HepG2 (cell line): ENCODE measurements around the gene FKBP8. TPM values are rescaled to one million over a fixed set of nuclear protein-coding genes. Genes with fewer than 3 reads are reported as not detected.

Experiments
- ATM ChIP-seq: fragments of 450-650 bp; IDR thresholded peaks from 2 replicates; pipeline ENCODE4 v1.7.1; 2017; ENCODE audit warnings: mild to moderate bottlenecking, borderline replicate concordance
- CREB1 ChIP-seq, 2 experiments: fragments of 450-650 bp in 1 of 2; IDR thresholded peaks; 2 replicates each; pipeline ENCODE4 v1.6.1; 2016 to 2017; ENCODE audit warnings: control low read depth in 1 of 2, mild to moderate bottlenecking in 1 of 2, missing compliant biosample characterization in 1 of 2, missing genetic modification characterization in 1 of 2
- JUNB ChIP-seq: sonication (generic); formaldehyde crosslinking; IDR thresholded peaks from 2 replicates; pipeline ENCODE4 v1.8.0; 2022; ENCODE audit warnings: missing genetic modification reagents, mild to moderate bottlenecking, borderline replicate concordance
- KDM1A ChIP-seq: IDR thresholded peaks from 2 replicates; pipeline ENCODE4 v1.6.1; 2016; ENCODE audit warnings: missing compliant biosample characterization
- KIAA2018 ChIP-seq: sonication (generic); formaldehyde crosslinking; IDR thresholded peaks from 2 replicates; pipeline ENCODE4 v1.5.0; 2020; ENCODE audit warnings: mild to moderate bottlenecking, missing genetic modification reagents, borderline replicate concordance
- NFIB ChIP-seq: sonication (generic); formaldehyde crosslinking; IDR thresholded peaks from 2 replicates; pipeline ENCODE4 v1.9.0; 2021; ENCODE audit warnings: missing genetic modification reagents, mild to moderate bottlenecking, borderline replicate concordance
- SNRNP70 ChIP-seq: fragments of 200-400 bp; formaldehyde crosslinking; IDR thresholded peaks from 2 replicates; pipeline ENCODE4 v1.6.1; 2017; ENCODE audit warnings: mild to moderate bottlenecking, low read depth, low read length, moderate library complexity
- ZNF33B ChIP-seq: sonication (generic); formaldehyde crosslinking; IDR thresholded peaks from 2 replicates; pipeline ENCODE4 v1.5.1; 2020; ENCODE audit warnings: mild to moderate bottlenecking, missing genetic modification reagents
- ZNF431 ChIP-seq: sonication (generic); formaldehyde crosslinking; IDR thresholded peaks from 2 replicates; pipeline ENCODE4 v1.9.0; 2022; ENCODE audit warnings: missing genetic modification reagents, low read depth, mild to moderate bottlenecking, borderline replicate concordance
- ZNF740 ChIP-seq: sonication (generic); formaldehyde crosslinking; IDR thresholded peaks from 2 replicates; pipeline ENCODE4 v1.4.0; 2020; ENCODE audit warnings: missing genetic modification reagents
- ZSCAN25 ChIP-seq: sonication (generic); formaldehyde crosslinking; IDR thresholded peaks from 2 replicates; pipeline ENCODE4 v1.8.0; 2022; ENCODE audit warnings: mild to moderate bottlenecking, missing genetic modification reagents
- polyA plus RNA-seq, 8 experiments: library from polyadenylated mRNA; depleted of rRNA in 3 of 8; stranded (reverse) in 7 of 8; unstranded in 1 of 8; fragments of >200 nt; fragmentation: Illumina TruSeq in 4 of 8; extraction: Trizol in 4 of 8; gene quantifications; 2 replicates each; pipeline versions ENCODE4 v1.2.1 to v1.2.3, GENCODE V29; 2011 to 2016; ENCODE audit warnings: low read depth in 4 of 8, missing spikeins in 1 of 8, mixed read lengths in 1 of 8; ENCODE audit not compliant: insufficient read depth in 1 of 8
- total RNA-seq, 5 experiments: library from RNA; depleted of rRNA; stranded (reverse); fragments of >200 nt; fragmentation: Illumina TruSeq; extraction: Trizol; gene quantifications; 2 replicates each; pipeline ENCODE4 v1.2.3, GENCODE V29; 2016; ENCODE audit warnings: low read depth in 1 of 5

FKBP8 gene
- total and polyA plus RNA-seq, 2 of the 13 experiments (the other 11 are each of a cell fraction or from before 2014, with no cell fraction given) = 81.7 to 93.9 TPM

- TF ChIP-seq ATM = no peak
- no peak for TF ChIP-seq CREB1 (IDR thresholded peaks at IDR 0.05)
- no peak for TF ChIP-seq CREB1 (CRISPR knock-in tag; IDR thresholded peaks at IDR 0.05)
- no peak for TF ChIP-seq ZSCAN25
- no peak for TF ChIP-seq JUNB (CRISPR knock-in tag)
- TF ChIP-seq KIAA2018 (CRISPR knock-in tag) = 0 out of 2 replicates have a peak, but pooled peaks have one; percentile 3
- TF ChIP-seq ZNF740 (CRISPR knock-in tag) = 0 out of 2 replicates have a peak, but pooled peaks have one; percentile 31
- TF ChIP-seq ZNF33B (CRISPR knock-in tag) = peak; percentile 65
- TF ChIP-seq ZNF431 = peak; percentile 68
- TF ChIP-seq NFIB = no peak
- peak; percentile 81 for TF ChIP-seq KDM1A (CRISPR knock-in tag)
- TF ChIP-seq SNRNP70 = no peak
These were observed 45.4 kb upstream of the FKBP8 start, which contains the start of gene REX1BD (continued) for GRCh38 chr19:18588611-18589379.
